ENCODE measurements around the gene CD52.
A peak's percentile ranks its signal among the peaks of the same experiment; 100 is the strongest.
"Not testable (repeated sequence)": the region's sequence is repeated elsewhere in the genome, so short reads cannot be mapped to it uniquely, and the experiment has no call there.

CD52 gene

DNA sequence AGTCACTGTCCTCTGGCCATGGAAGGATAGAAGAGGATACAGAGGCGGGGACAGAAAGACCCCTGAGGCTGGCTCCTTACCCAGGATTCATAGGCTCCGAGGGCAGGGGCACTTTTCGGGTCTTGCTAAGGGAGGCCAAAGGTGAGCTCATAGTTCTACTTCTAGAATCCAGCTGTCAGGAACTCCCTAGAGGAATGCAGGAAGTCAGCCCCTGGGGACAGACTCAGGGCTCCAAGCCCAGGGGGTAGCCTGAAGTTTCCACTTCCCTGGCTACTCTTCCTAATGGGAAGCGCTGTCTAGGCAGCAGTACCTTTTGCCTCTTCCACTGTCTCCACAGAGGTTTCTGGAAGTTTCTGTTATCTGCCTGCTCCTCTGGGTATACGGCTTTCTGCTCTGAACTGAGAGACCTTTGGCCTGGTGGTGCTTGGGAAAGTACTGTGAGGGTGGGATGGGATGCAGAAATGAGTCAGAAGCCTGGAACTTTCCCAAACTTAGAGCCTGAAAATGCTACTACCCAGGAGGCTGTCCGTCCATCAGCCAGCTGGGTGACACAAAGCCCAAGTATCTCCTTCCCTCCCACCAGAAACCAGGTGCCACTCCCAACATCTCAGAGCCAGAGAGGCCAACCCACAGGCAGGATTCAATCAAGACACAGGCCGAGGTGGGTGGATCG is 14.9 kb upstream of the CD52 start:
- no peak for DNase-seq

DNA sequence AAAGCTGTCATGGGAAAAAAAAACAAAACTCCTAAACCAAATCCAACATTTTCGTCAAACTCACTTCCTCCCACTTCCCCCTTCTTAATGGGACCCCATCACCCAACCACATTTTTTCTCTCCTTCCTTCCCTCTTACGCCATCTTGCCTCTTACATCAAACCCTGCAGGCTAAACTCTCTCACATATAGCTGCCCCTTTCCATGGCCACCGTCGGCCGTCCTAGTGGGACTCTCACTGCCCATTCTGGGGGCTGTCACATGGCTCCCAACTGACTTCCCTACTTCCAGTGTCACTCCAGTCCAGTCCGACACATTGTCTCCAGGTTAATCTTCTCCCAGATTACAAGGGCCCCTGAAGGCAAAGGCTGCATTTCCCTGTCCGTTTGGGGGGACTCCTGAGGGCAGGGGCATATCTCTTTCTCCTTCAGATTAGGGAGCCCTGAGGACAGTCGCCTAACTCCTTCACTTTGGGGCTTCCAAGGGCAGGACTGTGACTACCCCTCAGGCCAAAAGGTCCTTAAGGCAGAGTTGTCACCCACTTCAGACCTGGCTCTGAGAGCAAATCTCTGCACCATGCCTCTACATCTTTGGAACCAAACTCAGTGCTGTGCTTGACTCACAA is 12.0 kb upstream of the CD52 start:
- DNase-seq, result no peak

DNA sequence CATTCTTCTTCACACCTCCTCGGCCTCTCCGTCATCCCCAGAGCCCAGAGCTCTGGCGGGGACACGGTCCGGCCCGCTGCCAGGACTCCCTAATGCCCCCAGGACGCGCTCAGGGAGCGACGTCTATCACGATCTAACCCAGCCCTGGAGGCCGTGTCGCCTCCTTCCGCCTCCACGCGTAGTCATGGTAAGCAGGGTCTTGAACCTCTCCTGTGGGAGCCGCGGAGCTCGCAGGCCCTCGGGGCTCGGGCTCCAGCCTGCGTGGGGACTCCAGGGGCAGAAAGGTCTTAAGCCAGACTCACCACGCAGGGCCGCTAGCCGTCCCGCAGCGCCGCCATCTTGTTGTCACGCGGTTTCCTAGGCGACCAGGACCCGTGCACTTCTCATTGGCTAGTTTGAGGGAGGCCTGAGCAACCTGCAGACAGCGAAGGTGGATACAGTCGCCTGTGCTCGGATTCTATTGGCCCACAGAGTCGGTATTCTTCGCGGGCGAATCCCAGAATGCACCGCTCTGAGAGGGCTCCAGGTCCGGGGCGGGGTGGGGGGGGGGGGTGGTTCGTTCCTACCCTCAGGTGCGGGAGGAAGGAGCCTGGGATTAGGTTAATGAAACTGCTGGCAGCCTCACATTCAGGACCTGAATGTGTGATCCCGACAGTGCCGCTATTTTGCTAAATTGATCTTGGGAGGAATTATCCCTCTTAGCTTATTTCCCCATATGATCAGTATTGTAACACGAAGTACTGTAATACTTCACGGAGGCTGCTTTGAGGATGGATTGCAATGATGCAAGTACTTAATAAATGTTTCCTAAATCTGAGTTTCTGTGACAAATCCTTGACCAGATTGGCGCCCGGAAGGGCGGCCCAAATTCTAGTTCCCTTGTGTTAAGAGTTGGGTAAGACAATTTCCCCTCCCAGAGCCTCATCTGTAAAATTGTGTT is 11.2 kb upstream of the CD52 start, which contains the start of gene UBXN11:
TSS of gene UBXN11 (minus strand) at position 347 of the 940 bp plus-strand sequence. CDS start 3,753 bp downstream, outside the sequence.
- DNase-seq, result peak; percentile 90

DNA sequence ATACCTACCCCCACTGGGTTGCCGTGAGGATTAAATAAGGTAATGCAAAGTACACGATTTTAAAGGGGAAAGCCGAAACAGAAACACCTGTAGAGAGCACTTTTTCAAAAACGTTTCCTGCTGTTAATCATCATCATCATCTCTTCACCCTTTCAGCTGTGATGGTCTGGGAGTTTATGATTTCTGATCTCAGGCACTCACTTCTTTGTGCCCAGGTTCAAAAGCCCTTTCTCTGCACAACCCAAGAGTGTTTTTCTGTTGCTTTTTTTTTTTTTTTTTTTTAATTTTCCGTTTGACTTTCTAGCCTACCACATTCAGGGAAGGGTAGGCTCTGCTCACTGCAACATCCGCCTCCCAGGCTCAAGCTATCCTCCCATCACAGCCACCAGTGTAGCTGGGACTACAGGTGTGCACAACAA is 10.4 kb upstream of the CD52 start:
- DNase-seq, result no peak

DNA sequence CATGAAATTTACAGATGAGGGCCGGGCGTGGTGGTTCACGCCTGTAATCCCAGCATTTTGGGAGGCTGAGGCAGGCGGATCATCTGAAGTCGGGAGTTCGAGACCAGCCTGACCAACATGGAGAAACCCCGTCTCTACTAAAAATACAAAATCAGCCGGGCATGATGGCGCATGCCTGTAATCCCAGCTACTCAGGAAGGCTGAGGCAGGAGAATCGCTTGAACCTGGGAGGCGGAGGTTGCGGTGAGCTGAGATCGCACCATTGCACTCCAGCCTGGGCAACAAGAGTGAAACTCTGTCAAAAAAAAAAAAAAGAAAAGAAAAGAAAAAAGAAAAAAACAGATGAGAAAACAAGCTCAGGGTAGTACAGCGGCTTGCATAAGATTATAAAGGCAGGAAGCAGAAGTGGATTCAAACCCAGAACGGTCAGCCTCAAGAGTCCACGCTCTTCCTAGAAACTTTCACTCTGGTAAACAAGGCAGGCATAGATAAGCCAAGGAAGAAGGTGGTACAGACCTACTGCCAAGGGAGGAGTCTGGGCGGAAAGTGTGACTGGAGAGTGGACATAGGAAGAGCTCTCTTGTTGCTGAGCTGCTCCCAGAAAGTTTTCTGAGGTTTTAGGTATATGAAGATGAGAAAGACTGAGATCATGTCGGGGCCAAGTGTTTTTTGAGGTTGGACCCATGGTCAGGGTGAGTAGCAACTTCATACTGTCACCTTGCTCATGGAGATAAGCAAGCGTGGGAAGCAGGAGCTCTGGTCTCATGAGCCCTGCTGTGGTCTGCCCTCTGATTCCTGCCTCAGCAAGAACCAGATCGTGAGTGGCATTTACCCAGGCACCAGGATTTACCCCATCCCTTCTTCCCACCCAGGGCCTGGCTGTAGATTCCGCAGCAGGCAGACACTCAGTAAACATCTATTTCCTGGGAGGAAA is 9.5 kb upstream of the CD52 start:
- not testable (repeated sequence) for DNase-seq

DNA sequence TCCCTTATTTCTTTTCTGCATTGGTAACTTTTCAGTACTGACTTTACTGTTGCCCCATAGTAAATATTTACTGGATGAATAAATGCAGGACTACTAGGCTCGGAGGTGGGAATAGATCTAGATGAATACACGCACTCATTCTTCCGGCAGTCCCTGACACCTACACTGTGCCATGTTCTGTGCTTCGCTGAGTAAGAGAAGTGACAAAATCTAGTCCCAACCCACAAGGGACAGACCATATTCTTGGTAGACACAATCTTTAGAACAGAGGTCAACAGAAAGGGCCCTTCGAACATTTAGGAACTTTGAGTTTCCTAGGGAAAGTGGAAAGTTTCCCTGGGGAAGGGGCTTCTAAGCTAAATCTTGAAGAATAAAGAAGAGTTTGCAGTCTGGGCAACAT is 3.3 kb upstream of the CD52 start:
- DNase-seq, result no peak

DNA sequence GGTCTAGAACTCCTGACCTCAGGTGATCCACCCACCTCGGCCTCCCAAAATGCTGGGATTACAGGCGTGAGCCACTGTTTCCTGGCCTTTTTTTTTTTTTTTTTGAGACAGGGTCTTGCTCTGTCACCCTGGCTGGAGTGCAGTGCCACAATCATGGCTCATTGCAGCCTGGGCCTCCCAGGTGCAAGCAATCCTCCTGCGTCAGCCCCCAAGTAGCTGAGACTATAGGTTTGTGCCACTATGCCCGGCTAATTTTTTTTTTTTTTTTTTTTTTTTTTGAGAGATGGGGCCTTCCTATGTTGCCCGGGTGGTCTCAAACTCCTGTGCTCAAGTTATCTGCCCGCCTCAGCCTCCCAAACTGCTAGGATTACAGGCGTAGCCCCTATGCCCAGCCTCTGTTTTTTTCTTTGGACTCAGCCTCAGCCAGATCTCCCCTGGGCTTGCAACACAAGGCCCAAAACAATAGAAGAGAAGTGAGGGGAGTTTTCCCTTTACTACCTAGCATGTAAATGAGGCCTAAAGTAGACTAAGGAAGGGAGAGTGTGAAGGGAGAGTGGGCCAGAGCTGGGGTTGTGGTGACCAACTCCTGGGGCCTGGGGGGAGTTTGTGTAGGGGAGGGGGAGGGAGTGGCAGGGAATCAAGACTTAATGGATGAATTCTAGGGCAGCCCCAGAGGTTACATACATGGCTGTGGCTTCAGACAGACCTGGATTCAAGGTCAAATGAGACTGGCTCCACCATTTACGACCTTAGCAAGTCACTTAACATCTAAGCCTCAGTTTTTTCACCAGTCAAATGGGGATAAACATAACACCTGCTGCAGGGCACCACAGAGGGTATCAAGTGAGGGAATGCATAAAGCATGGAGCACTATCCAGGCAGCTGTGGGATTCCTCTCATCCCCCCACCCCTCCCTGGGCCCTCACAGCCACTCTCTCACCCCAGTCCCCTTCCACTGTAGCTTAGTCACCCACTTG is 1.6 kb upstream of the CD52 start:
- DNase-seq, result no peak

DNA sequence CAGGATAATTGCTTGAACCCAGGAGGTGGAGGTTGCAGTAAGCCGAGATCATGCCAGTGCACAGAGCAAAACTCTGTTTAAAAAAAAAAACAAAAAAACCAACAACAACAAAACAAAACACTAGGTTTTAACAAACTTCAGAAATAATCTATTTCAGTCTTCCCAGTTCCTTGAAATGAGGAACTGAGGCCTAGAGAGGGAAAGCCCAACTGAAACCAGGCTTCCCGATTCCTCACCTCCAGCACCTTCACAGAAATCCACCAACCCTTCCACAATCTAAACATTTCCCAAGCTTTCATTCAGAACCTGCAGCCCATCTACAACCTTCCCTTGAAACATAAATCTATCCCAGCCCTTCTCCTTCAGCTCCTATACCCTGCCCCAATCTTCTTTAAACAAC is 612 bp upstream of the CD52 start:
- DNase-seq, result no peak

DNA sequence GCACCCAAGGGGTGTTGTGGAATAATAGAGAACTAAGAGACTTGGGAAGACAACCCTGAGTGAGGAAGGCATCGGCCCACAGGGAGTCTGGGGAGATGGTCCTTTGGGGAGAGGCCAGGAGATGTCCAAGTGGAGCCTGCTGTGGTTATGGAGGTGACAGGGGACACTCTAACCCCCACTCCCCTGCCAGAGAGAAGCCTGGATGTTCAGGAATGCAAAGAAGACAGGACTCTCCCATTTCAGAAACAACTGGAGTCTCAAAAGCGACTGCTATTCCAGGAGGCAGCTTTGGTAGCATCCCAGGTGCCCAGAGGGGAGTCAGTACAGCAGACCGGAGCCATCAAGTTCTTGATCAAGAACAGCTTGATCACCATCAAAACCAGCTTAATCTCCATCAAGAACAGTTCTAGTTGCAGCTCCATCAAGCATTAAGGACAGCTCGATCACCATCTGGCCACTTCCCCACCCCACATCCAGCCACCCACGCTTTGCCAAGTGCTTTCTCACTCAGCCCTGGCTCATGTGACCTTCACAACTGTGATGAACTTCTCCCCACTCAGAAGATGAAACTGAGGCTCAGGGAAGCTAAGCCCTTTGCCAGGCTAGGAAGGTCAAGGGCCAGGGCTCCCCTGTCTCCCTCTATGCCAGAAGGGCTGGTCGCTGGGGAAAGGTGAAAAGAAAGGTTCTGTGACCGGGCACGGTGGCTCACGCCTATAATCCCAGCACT is 743 bp downstream of the CD52 start:
- DNase-seq, result peak in 1 of 2 donors; percentile 46

DNA sequence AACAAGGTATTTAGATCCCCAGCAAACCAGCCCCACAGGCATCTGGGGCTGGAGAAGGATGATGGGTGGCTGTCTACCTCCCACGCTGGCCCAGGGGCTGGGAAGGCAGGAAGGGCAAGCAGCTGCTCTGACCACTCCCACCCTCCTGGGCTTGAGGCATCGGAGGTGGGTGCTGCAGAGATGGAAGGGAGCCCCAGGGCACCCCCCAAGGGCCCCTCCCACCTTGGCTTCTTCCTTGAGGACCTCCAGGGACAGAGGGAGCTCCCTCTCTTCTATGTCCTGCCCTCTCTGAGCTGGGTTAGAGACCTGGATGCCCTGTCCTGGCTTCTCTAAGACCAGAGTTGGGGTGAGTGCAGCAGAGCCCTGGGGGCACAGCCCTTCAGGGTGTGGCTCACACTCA is 3.1 kb downstream of the CD52 start:
- no peak for DNase-seq

DNA sequence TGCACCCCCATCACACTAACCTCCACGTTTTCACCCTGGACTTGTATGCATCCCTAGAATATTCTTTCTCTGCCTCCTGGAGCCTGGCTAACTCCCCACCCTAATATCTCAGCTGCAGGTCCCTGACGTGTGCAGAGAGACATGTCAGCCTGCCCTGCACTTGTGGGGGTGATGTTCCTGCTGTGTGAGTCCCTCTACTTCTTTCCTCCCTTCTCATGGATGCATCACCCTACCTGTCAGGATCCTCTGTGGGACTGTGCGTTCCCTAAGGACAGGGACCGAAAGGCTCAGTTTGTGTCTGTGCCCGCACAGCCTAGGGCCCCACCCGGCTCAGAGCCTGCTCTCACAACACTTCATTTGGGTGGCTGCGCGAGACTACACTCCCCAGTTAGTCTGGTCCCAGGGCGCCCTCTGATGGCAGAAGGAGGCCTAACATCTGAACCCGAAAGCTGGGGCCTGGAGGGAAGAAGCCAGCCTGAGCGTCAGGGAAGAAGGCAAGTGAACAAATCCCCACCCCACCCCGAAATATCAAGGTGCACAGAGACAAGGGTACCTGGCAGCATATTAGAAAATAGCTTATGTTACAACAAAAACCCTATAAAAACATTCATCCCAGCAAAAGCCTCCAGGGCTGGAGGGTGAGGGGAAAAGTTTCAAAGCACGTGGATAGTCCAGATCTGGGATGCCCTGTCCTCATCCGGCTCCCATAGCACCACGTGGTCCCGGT is 3.7 kb downstream of the CD52 start:
- peak; percentile 92 to 99 for DNase-seq

DNA sequence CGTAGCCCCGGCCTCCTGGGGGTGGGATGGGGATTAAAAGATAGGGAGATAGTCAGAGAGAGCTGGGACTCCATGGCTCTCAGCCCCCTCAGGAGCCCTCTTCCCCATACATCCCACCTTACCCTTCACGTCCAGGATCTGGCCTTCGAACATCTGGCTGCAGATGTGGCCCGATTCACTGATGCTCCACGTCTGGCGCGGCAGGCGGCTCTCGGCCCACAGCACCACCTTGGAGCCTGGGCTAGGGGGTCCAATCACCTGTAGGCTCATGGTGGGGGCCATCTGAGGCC is 4.2 kb downstream of the CD52 start:
- no peak for DNase-seq

DNA sequence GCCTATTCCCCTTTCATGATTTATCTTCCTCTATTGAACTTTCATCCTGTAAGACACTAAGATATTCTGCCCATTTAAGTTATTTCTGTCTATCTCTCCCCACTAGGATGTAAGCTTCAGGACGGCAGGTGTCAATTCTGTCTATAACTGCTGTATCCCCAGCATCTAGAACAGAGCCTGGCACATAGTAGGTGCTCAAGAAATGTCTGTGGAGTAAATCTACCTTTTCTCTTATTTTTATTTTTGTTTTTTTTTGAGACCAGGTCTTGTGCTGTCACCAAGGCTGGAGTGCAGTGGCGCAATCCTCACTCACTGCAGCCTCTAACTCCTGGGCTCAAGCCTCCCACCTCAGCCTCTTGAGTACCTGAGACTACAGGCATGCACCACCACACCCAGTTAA is 5.6 kb downstream of the CD52 start:
- no peak for DNase-seq

DNA sequence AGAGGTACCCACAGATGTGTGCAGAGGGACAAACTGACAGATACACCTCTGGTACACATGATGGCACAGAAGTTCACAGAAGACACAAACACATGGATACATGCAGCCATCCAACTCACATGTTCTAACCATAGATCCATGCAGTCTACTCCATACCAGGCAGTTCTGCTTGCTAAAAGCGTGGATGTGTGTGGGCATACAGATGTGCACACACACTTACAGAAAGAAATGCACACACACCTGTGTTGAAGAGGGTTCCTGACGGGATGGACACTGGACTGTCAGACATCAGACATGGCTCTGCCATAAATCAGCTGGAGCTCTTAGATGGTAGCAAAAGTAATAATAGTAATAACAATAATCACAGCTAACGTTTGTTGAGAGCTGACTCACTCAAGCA is 6.8 kb downstream of the CD52 start:
- no peak for DNase-seq

DNA sequence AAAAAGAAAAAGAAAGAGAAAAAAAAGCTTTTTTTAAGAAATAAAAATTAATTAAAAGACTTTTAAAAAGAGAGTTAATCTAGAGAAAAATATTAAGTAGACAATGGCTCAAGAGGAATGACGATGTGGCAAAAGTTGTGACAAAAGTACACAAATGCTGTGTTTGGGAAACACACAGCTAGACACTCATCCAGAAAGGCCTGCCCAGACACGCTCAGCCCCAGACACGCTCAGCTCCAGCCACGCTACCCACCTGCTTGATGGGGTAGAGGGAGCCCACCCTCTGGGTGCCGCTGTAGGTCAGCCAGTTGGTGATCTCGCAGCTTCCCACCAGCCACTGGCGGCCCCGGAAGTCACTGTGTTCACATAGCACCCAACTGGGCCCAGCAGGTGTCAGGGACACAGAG is 10.2 kb downstream of the CD52 start:
- no peak for DNase-seq

DNA sequence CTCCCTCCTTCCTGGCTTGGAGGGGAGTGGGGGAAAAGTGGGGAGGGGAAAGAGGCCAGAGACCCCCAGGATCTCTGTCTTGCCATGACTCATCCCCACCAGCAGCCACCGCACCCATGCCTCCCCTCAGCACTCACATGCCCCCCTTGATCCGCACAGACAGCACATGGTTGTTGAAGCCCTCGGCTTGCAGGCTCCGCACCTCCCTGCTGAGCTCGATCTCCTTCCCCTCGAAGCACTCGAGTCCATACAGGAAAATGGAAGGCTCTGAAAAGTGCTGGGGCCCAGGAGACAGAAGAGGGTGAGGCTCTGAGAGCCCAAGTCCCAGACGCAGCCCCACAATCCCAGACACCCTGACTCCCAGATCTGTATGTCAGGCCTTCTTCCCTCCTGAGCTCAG is 10.8 kb downstream of the CD52 start:
- no peak for DNase-seq

DNA sequence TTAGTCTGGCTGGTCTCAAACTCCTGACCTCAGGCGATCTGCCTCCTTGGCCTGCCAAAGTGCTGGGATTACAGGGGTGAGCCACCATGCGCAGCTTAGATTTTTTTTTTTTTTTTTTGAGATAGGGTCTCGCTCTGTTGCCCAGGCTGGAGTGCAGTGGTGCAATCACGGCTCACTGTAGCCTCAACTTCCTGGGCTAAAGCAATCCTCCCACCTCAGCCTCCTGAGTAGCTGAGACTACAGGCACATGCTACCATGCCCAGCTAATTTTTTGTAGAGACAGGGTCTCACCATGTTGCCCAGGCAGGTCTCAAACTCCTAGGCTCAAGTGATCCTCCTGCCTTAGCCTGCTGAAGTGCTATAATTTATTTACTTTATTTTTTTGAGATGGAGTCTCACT is 11.6 kb downstream of the CD52 start:
- not testable (repeated sequence) for DNase-seq

DNA sequence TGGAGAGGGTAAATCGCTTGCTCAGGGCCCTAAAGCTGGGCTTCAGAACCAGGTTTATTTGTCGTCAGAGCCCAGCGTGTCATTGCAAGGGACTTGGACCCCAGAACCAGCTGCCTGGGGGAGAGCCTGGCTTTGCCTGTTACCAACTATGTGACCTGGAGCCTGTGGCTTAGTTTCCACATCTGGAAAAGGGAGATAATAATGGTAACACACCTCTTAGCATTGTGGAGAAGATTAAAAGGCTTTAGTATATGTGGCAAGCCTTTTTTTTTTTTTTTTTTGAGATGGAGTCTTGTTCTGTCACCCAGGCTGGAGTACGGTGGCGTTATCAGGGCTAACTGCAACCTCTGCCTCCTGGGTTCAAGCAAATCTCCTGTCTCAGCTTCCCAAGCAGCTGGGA is 12.5 kb downstream of the CD52 start:
- no peak for DNase-seq

DNA sequence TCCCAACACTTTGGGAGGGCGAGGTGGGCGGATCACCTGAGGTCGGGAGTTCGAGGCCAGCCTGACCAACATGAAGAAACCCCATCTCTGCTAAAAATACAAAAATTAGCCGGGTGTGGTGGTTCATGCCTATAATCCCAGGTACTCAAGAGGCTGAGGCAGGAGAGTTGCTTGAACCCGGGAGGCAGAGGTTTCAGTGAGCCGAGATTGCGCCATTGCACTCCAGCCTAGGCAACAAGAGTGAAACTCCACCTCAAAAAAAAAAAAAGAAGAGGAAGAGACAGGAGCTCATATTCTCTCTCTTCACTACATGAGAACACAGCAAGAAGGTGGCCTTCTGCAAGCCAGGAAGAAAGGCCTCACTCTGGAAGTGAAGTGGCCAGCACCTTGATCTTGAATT is 15.6 kb downstream of the CD52 start:
- not testable (repeated sequence) for DNase-seq

All from activated CD4-positive, alpha-beta T cell treated with anti-CD3 and anti-CD28 coated beads for 4 hours (primary cell).